Smooth muscle cell of the brain vasculature (primary cell): ENCODE results near the gene BICD1.
"Not testable (repeated sequence)": the region's sequence is repeated elsewhere in the genome, so short reads cannot be mapped to it uniquely, and the experiment has no call there.

Experiments
- DNase-seq: peaks from one replicate; pipeline ENCODE4 v3.0.0-alpha.2; 2012; ENCODE audit warnings: low read depth, low spot score

The BICD1 gene

GRCh38 chr12:32242641-32243040, 136.0 kb downstream of the BICD1 start:
- DNase-seq = no peak

GRCh38 chr12:32248441-32249140, 141.9 kb downstream of the BICD1 start:
- DNase-seq = no peak

DNA sequence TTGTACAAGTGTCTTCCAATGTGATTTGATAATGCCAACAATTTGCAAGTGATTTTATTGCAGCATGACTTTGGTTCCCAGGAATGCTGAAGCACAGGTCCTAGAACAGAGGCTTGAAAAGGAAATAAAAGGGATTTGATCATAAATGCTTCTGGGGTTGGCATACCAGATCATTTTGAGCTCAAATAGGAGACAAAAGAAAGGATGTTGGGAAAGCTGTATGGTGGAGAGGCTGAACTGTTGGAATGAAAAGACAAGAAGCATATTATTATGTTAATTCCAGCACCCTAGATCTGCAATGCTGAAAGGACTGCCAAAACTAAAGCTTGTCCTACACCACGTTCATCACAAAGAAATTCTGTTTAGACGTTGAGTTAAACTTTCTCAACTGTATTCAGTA, 143.1 kb downstream of the BICD1 start:
- DNase-seq = no peak

- DNase-seq = no peak
Observed at GRCh38 chr12:32252199-32253073, 145.8 kb downstream of the BICD1 start.

- DNase-seq = no peak
Observed at GRCh38 chr12:32253154-32253790, 146.6 kb downstream of the BICD1 start.

DNA sequence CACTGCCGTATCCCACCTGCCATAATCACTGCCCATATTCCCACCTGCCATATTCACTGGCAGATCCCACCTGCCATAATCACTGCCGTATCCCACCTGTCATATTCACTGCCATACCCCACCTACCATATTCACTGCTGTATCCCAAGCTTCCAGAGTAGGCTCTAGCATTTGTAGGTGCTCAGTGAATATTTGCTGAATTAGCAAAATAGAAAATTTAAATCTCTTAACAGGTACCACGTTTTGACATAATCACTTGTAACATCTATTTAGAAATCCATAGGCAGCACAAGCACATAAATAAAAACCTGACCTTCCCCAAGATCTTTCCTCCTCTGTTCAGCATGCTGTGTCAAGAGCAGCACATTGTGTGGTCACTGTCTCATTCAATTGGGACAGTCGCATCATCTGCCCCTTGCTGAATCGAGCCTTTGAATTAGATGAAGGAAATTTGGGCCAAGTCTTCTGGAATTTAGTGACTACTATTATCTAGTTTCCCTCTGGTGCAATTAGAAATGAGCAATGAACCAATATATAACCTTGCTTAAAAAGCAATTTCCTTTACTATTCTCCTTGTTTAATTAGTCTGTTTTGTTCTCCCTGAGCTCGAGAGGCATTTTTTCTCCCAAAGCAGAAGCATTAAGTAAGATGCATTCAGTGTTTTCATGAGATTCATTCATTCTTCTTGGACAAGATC, 147.8 kb downstream of the BICD1 start:
- no peak for DNase-seq

DNA sequence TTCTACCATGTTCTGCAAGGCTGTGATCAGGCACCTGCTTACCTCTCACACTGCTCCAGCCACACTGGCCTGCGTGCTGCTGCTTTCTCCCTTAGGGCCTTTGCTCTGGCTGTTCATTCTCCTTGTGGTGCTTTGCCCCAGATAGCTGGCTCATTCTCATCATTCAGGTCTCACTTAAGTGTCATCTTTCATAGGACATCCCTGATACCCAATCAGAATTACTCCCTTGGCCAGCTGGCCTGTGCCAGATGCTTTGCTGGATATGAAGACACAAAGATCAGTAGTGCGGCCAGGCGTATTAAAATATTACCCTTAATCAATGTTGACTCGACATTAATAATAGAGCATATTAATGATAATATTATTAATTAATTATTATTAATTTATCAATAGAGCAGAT, 148.9 kb downstream of the BICD1 start:
- DNase-seq = no peak

GRCh38 chr12:32257695-32258496, 151.2 kb downstream of the BICD1 start:
- no peak for DNase-seq

DNA sequence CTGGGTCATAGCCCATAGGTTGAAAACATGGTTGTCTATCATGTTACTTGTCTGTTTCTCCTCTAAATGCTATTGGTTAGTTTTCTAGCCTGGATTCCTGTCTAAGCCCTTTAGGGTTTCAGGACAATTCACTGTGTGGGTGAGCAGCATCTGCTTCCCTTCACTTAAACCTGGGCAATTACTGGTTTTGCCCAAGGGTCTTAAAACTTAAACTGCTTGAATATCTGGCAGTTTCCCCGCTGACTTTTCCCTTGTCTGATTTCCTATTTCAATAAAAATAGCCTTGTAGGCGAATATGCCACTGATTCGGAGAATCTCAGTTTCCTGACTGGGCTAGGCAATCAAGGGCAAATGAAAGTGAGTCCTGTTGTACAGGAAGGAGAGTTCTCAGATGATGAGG, 154.0 kb downstream of the BICD1 start:
- no peak for DNase-seq

DNA sequence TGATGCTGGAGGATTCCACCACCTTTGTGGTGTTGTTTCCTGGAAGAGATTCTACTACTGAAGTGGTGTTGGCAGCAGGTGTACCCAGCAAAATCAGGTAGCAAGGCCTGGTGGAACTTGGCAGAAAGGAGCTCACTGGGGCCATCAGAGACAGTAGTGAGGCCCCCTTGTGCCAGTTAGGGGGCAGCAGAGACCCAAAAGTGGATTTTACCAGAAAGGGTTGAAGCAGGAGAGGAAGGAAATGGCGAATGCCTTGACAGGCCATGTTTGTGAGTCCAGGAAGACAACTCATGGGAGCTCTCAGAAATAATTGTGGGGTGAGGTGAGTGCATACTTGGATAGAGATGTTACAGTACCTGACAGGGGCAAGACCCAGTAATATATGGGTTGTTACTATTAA, 155.0 kb downstream of the BICD1 start:
- DNase-seq = no peak

- DNase-seq = no peak
Observed at GRCh38 chr12:32264961-32265360, 158.3 kb downstream of the BICD1 start.

DNA sequence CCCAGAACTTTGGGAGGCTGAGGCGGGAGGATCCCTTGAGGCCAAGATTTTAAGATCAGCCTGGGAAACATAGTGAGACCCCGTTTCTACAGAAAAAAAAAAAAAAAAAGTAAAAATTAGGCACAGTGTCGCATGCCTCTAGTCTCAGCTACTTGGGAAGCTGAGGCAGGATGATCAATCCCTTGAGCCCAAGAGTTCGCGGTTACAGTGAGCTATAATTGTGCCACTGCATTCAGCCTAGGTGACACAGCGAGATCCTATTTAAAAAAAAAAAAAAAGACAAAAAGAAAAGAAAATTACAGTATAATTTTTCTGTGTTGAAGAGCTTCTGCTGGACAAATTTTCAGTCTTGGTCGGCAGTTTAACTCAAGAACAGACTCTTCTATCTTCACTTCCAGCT, 158.8 kb downstream of the BICD1 start:
- no peak for DNase-seq

GRCh38 chr12:32265951-32266350, 159.3 kb downstream of the BICD1 start:
- DNase-seq = no peak

DNA sequence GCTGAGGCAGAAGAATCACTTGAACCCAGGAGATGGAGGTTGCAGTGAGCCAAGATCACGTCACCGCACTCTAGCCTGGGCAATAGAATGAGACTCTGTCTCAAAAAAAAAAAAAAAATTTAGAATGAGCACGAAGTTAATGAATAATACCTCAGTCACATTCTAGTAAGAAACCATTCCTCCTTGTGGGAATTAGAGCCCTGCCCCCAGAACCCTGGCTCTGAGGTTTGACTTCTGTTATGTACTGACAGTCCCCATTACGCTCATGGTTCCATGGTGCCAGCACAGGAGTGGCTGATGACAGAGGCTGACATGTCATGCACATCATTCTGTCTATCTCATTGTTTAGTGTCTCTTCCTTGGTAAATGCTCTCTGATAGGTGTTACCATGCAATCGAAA, 160.1 kb downstream of the BICD1 start:
- DNase-seq = no peak

DNA sequence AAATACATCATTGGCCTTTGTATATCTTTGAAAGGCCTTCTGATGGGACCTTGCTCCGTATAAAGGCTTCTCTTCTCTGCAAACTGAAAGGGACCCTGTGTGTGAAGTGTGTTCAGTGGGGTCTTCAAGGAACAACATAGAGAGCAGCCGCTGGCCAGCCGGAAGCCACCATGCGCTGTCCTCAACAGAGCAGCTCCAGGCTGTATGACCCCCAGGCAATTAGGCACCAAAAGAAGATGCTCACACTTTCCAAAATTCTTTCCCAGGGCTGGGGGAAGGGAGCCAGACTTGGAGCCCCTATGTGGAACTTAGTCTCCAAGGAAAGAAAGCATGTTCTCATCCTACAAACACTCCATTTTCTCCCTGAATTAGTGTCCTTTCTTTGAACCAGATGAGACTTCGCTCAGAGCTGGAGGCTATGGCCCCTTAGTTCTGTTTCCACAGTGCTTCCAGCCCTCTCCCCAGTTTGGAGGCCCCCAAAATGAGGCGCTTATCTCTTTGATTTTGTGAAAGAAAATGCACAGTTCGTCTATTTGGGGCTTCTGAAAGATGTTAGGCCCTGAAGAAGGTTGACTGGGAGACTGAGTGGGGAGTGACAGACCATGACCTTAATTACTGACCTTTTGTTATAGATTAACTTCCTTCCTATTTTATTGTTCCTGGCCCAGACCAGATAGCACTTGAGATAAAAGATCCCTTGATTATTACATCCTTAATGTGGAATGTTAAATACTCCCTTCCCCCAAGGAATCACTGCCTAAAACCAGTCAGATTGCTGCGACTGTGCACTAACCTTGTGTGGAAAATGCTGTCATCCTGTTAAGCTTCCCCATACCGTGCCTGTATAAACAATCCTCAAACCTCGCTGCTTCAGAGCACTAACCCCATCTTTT, 164.4 kb downstream of the BICD1 start:
- no peak for DNase-seq

- DNase-seq = no peak
Observed at GRCh38 chr12:32272465-32272864, 165.8 kb downstream of the BICD1 start.

DNA sequence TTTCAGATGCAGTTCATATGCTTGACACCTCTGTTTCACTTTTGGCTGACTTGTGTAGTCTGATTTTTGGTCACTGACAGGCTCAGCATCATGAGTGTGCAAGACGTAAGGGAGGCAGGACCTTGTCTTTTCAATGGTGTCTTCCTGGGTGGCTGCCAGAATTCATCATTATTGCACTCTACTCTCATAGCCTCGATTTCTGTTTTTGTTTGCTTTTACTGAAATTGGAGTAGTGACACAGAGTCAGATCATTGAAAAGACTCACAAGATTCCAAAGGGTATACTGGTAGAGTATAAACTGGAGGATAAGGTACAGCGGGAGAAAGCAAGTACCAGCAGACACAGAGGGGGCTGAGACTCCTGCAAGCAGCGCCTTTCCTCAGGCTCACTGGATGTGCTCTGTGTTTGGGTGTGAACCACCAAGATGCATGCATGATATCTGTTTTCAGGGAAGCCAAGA, 166.4 kb downstream of the BICD1 start:
- no peak for DNase-seq

DNA sequence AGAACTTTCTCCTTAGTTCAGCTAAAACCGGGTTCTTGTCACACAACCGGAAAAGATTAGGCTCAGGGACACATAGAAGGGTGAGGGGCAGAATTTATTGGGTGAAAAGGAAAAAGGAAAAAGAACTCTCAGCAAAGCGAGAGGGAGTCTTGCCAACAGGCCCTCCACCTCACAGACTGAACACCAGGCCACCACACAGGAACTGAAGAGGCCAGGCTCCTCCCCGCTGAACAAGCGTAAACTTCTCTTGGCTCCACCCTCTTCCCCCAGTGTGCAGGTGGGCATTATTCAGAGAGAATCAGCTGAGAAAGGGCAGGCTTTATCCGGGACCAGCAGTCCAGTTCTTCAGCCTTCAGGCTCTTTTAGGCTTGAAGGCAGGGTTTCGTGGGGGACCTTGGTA, 167.1 kb downstream of the BICD1 start:
- no peak for DNase-seq

DNA sequence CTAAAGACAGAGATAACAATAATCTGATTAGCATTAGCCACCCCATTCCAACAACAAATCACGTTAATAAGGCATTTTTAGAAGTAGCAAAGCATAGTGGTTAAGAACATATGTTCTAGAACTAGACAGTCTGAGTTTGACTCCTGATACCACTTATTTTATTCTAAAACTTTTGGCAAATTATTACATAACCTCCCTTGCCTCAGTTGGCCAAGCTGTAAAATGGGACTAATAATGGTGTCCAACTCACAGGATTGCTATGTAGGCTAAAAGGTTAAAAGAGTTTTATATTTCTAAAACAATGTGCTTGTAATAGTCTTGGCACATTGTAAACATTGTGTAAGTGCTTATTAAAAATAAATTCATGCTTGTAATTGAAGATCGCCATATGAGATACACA, 168.0 kb downstream of the BICD1 start:
- no peak for DNase-seq

GRCh38 chr12:32275520-32275919, 168.9 kb downstream of the BICD1 start:
- DNase-seq = not testable (repeated sequence)
